GM19239 (cell line): Measurements from ENCODE around the gene SPATA20.

Source experiments
- DNase-seq: peaks from one replicate; pipeline ENCODE4 v3.0.0; 2011; ENCODE audit warnings: low spot score; ENCODE audit not compliant: insufficient read length
- FAIRE-seq: peaks from 2 replicates; lab custom pipeline; 2011; peaks lifted over from hg19 to GRCh38; lab: Jason Lieb, UNC

Gene SPATA20

GRCh38 chr17:50556803-50557202, 9.8 kb downstream of the SPATA20 start:
- FAIRE-seq (no peak), DNase-seq (no peak)

- DNase-seq: no peak
These were observed 10.7 kb downstream of the SPATA20 start for GRCh38 chr17:50557630-50558029.

GRCh38 chr17:50558091-50558490, 11.1 kb downstream of the SPATA20 start:
- no peak for DNase-seq
- no peak for FAIRE-seq

More at GRCh38 chr17:50557630-50558029, 10.7 kb downstream of the SPATA20 start:
- no peak for FAIRE-seq

- FAIRE-seq (no peak), DNase-seq (no peak)
These were observed 11.6 kb downstream of the SPATA20 start for GRCh38 chr17:50558581-50558940.

- FAIRE-seq (no peak), DNase-seq (no peak)
These were observed 12.1 kb downstream of the SPATA20 start for GRCh38 chr17:50558941-50559614.

- no peak for FAIRE-seq
These were observed 12.8 kb downstream of the SPATA20 start for GRCh38 chr17:50559674-50560184.

GRCh38 chr17:50560185-50560824, 13.3 kb downstream of the SPATA20 start, which contains the start of gene CACNA1G:
TSS of gene CACNA1G (plus strand) at chr17:50560715. CDS start at chr17:50561460, 745 bp downstream.
- FAIRE-seq (peak; percentile 21), DNase-seq (peak; percentile 93)

More at GRCh38 chr17:50559674-50560184, 12.8 kb downstream of the SPATA20 start:
- DNase-seq: no peak

- no peak for DNase-seq
- no peak for FAIRE-seq
These were observed 14.2 kb downstream of the SPATA20 start for GRCh38 chr17:50560931-50561745.

- DNase-seq (no peak), FAIRE-seq (no peak)
These were observed 14.8 kb downstream of the SPATA20 start for GRCh38 chr17:50561746-50562141.

GRCh38 chr17:50562242-50563091, 15.5 kb downstream of the SPATA20 start:
- no peak for FAIRE-seq
- DNase-seq: no peak

GRCh38 chr17:50563092-50563511, 16.1 kb downstream of the SPATA20 start:
- DNase-seq (no peak), FAIRE-seq (no peak)

GRCh38 chr17:50564916-50565315, 17.9 kb downstream of the SPATA20 start:
- FAIRE-seq (no peak), DNase-seq (no peak)

GRCh38 chr17:50565402-50566350, 18.7 kb downstream of the SPATA20 start:
- FAIRE-seq (no peak), DNase-seq (no peak)

GRCh38 chr17:50566886-50567285, 19.9 kb downstream of the SPATA20 start:
- no peak for DNase-seq
- FAIRE-seq: no peak

GRCh38 chr17:50568659-50569058, 21.7 kb downstream of the SPATA20 start:
- no peak for DNase-seq
- FAIRE-seq: no peak

- FAIRE-seq: no peak
These were observed 22.6 kb downstream of the SPATA20 start for GRCh38 chr17:50569592-50569991.

GRCh38 chr17:50570032-50570431, 23.1 kb downstream of the SPATA20 start:
- DNase-seq (no peak), FAIRE-seq (no peak)

More at GRCh38 chr17:50569592-50569991, 22.6 kb downstream of the SPATA20 start:
- no peak for DNase-seq

GRCh38 chr17:50570528-50570927, 23.6 kb downstream of the SPATA20 start:
- DNase-seq (no peak), FAIRE-seq (no peak)

- FAIRE-seq (no peak), DNase-seq (no peak)
These were observed 24.7 kb downstream of the SPATA20 start for GRCh38 chr17:50571681-50572080.
